Endothelial cell of umbilical vein (primary cell): ENCODE measurements around the gene EDARADD. TPM values are rescaled to one million over a fixed set of nuclear protein-coding genes. Genes with fewer than 3 reads are reported as not detected.
A peak's percentile ranks its signal among the peaks of the same experiment; 100 is the strongest.

Source experiments
- BruUV-seq: library from RNA; stranded (reverse); fragments of 400-500 nt; replicated peaks from 2 replicates; lab custom pipeline; 2021; lab: Mats Ljungman, UMichigan
- CTCF ChIA-PET: fragments of 300-600, 350-600 bp; sonication (Branson Sonifier 250); formaldehyde crosslinking; loops from one replicate; lab custom pipeline; 2021; ENCODE audit warnings: antibody characterized with exemption, inconsistent platforms; lab: Charles Lee
- POLR2A ChIA-PET: fragments of 300-600, 350-600 bp; sonication (Branson Sonifier 250); formaldehyde crosslinking; loops from one replicate; lab custom pipeline; 2021; ENCODE audit warnings: antibody characterized with exemption, inconsistent platforms; lab: Charles Lee
- DNase-seq: peaks from one replicate; pipeline ENCODE4 v3.0.0-alpha.2; 2011; ENCODE audit warnings: low read depth, low spot score
- FAIRE-seq: peaks from 2 replicates; lab custom pipeline; 2011; peaks lifted over from hg19 to GRCh38; lab: Jason Lieb, UNC
- H2AFZ ChIP-seq: 2 replicates; pipeline ENCODE4 v1.6.0; 2012; ENCODE audit warnings: low read depth, low read length, control low read depth, inconsistent platforms
- H3K27ac ChIP-seq: 2 replicates; pipeline ENCODE4 v1.5.1; 2011; ENCODE audit warnings: low read depth, mild to moderate bottlenecking, control low read depth, low read length, moderate library complexity; ENCODE audit not compliant: insufficient read depth
- H3K27me3 ChIP-seq, 2 experiments: 2 replicates each; pipeline versions ENCODE4 v1.6.0 to v1.6.1; 2011; ENCODE audit warnings: low read length in 2 of 2, mixed read lengths in 1 of 2; ENCODE audit not compliant: control insufficient read depth in 2 of 2, insufficient read depth in 2 of 2
- H3K36me3 ChIP-seq, 2 experiments: 2 replicates in 1 of 2; 3 replicates in 1 of 2; pipeline ENCODE4 v1.5.1; 2011; ENCODE audit warnings: low read length in 2 of 2, mild to moderate bottlenecking in 1 of 2, moderate library complexity in 1 of 2; ENCODE audit not compliant: control insufficient read depth in 2 of 2, insufficient read depth in 2 of 2; ENCODE audit errors: extremely low read depth in 1 of 2
- H3K4me1 ChIP-seq: 3 replicates; pipeline ENCODE4 v1.5.1; 2011; ENCODE audit warnings: mild to moderate bottlenecking, low read length; ENCODE audit not compliant: control insufficient read depth, insufficient read depth; ENCODE audit errors: extremely low read depth
- H3K4me2 ChIP-seq: 2 replicates; pipeline ENCODE4 v1.6.1; 2011; ENCODE audit warnings: low read length, control low read depth, mixed read lengths; ENCODE audit not compliant: insufficient read depth
- H3K4me3 ChIP-seq, 3 experiments: fragments of 200-600 bp in 1 of 3; sonication (generic), shearing (Covaris generic) in 1 of 3; replicated peaks in 1 of 3; 2 replicates each; pipeline ENCODE4 v1.5.1; 2011 to 2016; ENCODE audit warnings: control low read depth in 3 of 3, low read length in 3 of 3, mild to moderate bottlenecking in 2 of 3, inconsistent platforms in 1 of 3, low read depth in 1 of 3, moderate library complexity in 1 of 3; ENCODE audit not compliant: insufficient read depth in 1 of 3
- H3K79me2 ChIP-seq: 2 replicates; pipeline ENCODE4 v1.6.0; 2012; ENCODE audit warnings: low read length, inconsistent platforms; ENCODE audit not compliant: control insufficient read depth, insufficient read depth
- H3K9ac ChIP-seq: replicated peaks from 2 replicates; pipeline ENCODE3; 2011; ENCODE audit warnings: low read length, control low read depth; ENCODE audit not compliant: insufficient read depth; ENCODE audit errors: extremely low read depth
- H3K9me1 ChIP-seq: replicated peaks from 3 replicates; pipeline ENCODE4 v1.6.0; 2011; ENCODE audit warnings: mild to moderate bottlenecking, low read length; ENCODE audit not compliant: control insufficient read depth, insufficient read depth; ENCODE audit errors: extremely low read depth
- H3K9me3 ChIP-seq: replicated peaks from 2 replicates; pipeline ENCODE4 v1.5.1; 2012; ENCODE audit warnings: low read length, inconsistent platforms; ENCODE audit not compliant: control insufficient read depth, insufficient read depth
- H4K20me1 ChIP-seq: replicated peaks from 2 replicates; pipeline ENCODE3; 2011; ENCODE audit warnings: mild to moderate bottlenecking, low read length; ENCODE audit not compliant: control insufficient read depth, insufficient read depth; ENCODE audit errors: extremely low read depth
- CTCF ChIP-seq, 2 donors: IDR thresholded peaks; 1 replicate in 1 of 2; 2 replicates in 1 of 2; pipeline ENCODE4 v1.5.1; 2011; ENCODE audit warnings: low read length in 2 of 2, mild to moderate bottlenecking in 2 of 2, moderate library complexity in 2 of 2, control low read depth in 1 of 2, inconsistent platforms in 1 of 2, low read depth in 1 of 2; ENCODE audit not compliant: insufficient read depth in 1 of 2; ENCODE audit errors: extremely low read depth in 1 of 2
- FOS ChIP-seq: IDR thresholded peaks from 2 replicates; pipeline ENCODE4 v1.6.1; 2011; ENCODE audit warnings: mild to moderate bottlenecking, low read length, moderate library complexity, borderline replicate concordance; ENCODE audit not compliant: insufficient read depth
- GATA2 ChIP-seq: IDR thresholded peaks from 2 replicates; pipeline ENCODE4 v1.7.0; 2011; ENCODE audit warnings: low read depth, mild to moderate bottlenecking, moderate library complexity, mixed read lengths, low read length; ENCODE audit not compliant: insufficient read length, insufficient read depth
- JUN ChIP-seq: IDR thresholded peaks from 2 replicates; pipeline ENCODE4 v1.6.1; 2011; ENCODE audit warnings: borderline replicate concordance, low read depth; ENCODE audit not compliant: insufficient read length, insufficient read depth
- MAX ChIP-seq: IDR thresholded peaks from 2 replicates; pipeline ENCODE4 v1.6.1; 2011; ENCODE audit not compliant: insufficient read depth, insufficient read length
- POLR2A ChIP-seq: IDR thresholded peaks from 2 replicates; pipeline ENCODE4 v1.6.1; 2012; ENCODE audit warnings: low read depth, mild to moderate bottlenecking, control low read depth, low read length
- POLR2AphosphoS5 ChIP-seq: IDR thresholded peaks from 2 replicates; pipeline ENCODE4 v1.6.1; 2012; ENCODE audit warnings: low read depth, mild to moderate bottlenecking, control low read depth, low read length, moderate library complexity; ENCODE audit not compliant: insufficient read depth
- dilution Hi-C: fragments of 300-500 bp; cut with MboI; formaldehyde crosslinking; loops from one replicate; pipeline ENCODE4 v1.15.0; 2019; ENCODE audit warnings: low sequenced_read_pairs; ENCODE audit not compliant: extremely low pct_ligation_motif_present
- intact Hi-C: fragments of 100-400 bp; cut with micrococcal nuclease; formaldehyde crosslinking; loops from one replicate; pipeline ENCODE4 v1.10.0; 2022
- polyA plus RNA-seq, 4 experiments: library from polyadenylated mRNA; depleted of rRNA in 3 of 4; stranded (reverse) in 3 of 4; unstranded in 1 of 4; fragments of >200 nt; gene quantifications; 2 replicates each; pipeline versions ENCODE4 v1.2.1 to v1.2.3, GENCODE V29; 2011 to 2012; ENCODE audit warnings: missing spikeins in 1 of 4
- total RNA-seq: library from RNA; stranded (reverse); gene quantifications from 2 replicates; pipeline ENCODE4 v1.2.3, GENCODE V29; 2021

EDARADD gene
- total and polyA plus RNA-seq, 2 donors (not counting 3 experiments of a cell fraction or from before 2014, with no cell fraction given) = not detected

- Histone ChIP-seq H3K27ac (no peak overlapping the region), H3K4me3 (no peak overlapping the region), H3K9me1 (no peaks in the 10 kb centered on the region), H4K20me1 (no peaks in the 10 kb centered on the region), H3K36me3 (no peaks in the 10 kb centered on the region), H3K4me2 (peak overlapping the region; percentile 36), H2AFZ (no peak overlapping the region), H3K9me3 (no peaks in the 10 kb centered on the region), H3K9ac (no peak overlapping the region), H3K4me1 (peaks cover 10% of the 10 kb centered on the region), H3K79me2 (no peaks in the 10 kb centered on the region), H3K27me3 (no peaks in the 10 kb centered on the region)
- DNase-seq (peak; percentile 19), FAIRE-seq (peak; percentile 8)
- BruUV-seq = no TSS peak
- intact Hi-C loops (loop anchor here (5.0 kb wide), 1 partner anchor 220 kb away; the partner anchor contains the start of gene ERO1B), dilution Hi-C loops (no loop called here)
- ChIA-PET CTCF (interaction anchor here (1.0 kb wide), 1 partner anchor 11 kb away, joined by 9 read pairs; no protein-coding TSS in a partner anchor), POLR2A (interaction anchor here (1.4 kb wide), 1 partner anchor 22 kb away, joined by 4 read pairs; no protein-coding TSS in a partner anchor)
- TF ChIP-seq JUN (no peak), CTCF (IDR thresholded peaks at IDR 0.05; ENCODE audit: extremely low read depth in 1 of 2, insufficient read depth in 1 of 2, low read depth in 1 of 2, low read length in 2 of 2) (no peak), POLR2AphosphoS5 (no peak), FOS (no peak), GATA2 (no peak), POLR2A (no peak), MAX (no peak)
These were observed 108.5 kb downstream of the EDARADD start for GRCh38 chr1:236502579-236502971.
